HG02852 (cell line): ENCODE results near the gene ATP5MG.
"Not testable (repeated sequence)": the region's sequence is repeated elsewhere in the genome, so short reads cannot be mapped to it uniquely, and the experiment has no call there.

Source experiments
- ATAC-seq: cut with Tn5 transposase; IDR thresholded peaks from one replicate; pipeline ENCODE4 v1.9.1; 2021; ENCODE audit warnings: mild to moderate bottlenecking, moderate library complexity; ENCODE audit not compliant: unreplicated experiment

The ATP5MG gene, protein sequence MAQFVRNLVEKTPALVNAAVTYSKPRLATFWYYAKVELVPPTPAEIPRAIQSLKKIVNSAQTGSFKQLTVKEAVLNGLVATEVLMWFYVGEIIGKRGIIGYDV

DNA sequence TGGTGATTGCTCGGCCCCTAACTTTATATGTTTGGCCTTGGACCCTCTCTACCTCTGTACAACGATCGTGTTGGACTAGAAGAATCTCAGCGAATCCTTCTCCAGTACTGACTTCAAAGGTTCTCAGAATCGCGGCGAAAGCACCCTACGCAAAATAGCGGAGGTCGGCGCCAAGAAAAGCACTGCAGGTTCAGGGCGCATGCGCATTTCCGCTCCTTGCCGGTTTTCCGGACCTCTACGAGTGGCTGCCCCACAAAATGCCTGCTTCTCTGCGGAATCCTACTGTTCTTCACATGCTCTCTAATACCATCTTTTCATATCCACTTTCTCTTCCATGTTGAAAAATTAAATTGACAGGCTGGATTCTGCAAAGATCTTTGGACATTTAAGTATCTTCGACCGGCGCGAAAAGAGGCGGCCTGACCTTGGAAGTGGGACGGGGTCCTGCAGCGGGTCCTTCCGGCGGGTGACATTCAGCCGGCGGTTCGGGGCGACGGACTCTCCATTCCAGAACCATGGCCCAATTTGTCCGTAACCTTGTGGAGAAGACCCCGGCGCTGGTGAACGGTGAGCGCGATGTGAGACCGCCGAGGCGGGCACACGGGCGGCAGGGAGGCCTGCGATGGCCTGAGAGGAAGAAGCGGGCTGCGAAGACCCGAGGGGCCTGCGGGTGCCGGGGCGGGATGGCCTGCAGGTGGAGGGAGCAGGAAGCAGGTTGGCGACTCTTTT lies at the start of gene ATP5MG:
Gene ATP5MG (plus strand): TSS at position 456 of the 729 bp plus-strand sequence. CDS start 60 bp downstream, at position 516.
- ATAC-seq = peak; percentile 55

DNA sequence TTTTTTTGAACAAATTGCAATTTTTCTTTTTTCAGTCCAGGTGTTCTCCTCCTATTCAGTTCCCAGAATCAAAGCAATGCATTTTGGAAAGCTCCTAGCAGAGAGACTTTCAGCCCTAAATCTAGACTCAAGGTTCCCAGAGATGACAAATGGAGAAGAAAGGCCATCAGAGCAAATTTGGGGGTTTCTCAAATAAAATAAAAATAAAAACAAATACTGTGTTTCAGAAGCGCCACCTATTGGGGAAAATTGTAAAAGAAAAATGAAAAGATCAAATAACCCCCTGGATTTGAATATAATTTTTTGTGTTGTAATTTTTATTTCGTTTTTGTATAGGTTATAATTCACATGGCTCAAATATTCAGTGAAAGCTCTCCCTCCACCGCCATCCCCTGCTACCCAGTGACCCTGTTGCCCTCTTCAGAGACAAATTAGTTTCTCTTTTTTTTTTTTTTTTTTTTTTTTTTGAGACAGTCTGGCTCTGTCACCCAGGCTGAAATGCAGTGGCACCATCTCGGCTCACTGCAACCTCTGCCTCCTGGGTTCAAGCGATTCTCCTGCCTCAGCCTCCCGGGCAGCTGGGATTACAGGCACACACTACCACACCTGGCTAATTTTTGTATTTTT lies 48.2 kb upstream of the ATP5MG start:
- ATAC-seq = no peak

DNA sequence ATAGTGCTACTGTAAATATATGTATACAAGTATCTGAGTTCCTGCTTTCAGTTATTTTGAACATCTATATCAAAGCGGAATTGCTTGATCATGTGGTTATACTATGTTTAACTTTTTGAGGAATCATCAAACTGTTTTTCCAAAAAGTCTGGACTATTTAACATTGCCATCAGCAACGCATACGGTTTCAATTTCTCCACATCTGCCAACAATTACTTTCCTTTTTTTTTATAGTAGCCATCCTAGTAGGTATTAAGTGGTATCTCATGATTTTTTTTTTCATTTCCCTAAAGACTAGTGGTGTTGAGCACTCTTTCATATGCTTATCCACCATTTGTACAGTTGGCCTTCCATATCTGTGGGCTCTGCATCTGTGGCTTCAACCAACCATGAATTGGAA lies 43.3 kb upstream of the ATP5MG start:
- ATAC-seq = no peak

DNA sequence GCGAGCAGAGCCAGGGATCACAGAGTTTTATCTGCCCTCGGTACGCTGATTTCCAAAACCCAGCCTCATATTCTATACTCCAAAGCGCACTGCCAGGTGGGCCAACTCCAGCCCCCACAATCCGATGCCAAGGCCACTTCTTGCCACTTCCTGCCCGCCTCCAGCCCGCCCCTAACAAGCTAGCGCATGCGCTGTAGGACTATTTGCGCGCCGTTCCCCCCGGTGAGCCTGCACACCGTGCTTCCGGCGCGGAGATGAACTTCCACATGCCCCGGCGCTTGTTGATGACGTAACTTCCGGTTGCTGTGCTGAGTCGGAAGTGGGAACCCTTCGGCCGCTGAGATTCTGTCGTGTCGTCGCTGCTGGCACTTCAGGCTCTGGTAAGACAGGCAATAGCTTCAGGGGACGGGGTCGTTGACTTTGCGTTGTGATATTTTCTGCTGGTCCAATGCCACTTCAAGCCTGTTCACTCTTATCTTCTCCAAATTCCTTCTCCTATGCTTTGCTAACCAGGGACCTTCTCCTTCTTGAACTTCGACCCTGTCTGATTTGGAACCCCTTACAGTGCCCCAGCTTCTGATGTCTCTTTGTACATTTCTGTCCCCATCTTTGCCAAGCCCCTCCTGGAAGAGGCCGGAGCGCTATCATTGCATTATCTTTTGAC lies 42.0 kb upstream of the ATP5MG start, which contains the start of gene UBE4A:
Gene UBE4A (plus strand): TSS at position 306 of the 664 bp plus-strand sequence. CDS start 5,481 bp downstream, outside the sequence.
- peak; percentile 96 for ATAC-seq

DNA sequence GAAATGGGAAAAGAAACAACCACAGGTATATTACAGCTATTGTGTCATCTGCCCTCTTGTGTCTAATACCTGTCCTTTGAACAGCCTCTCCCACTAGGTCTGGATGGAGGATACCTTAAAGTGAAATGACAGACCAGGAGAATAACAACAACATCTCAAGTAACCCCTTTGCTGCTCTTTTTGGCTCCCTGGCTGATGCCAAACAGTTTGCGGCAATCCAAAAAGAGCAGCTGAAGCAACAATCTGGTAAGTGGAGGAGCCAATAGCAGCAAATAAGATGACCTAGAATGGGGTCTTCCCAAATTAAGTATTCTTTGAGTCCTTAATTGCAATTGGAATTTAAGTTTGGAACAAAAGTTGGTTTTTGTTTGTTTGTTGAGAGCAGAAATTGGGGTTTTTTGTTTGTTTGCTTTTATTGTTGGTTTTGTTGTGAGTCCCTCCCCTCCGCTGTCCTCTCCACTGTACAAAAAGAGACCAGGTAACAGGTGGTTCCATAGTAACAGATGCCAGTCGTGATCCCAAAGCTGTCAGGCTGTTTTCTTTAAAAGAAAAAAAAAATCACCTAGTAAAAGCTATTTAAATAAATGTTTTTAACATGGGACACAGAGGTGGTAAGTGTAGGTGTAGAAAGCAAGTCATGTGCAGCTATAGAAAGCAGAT lies 36.3 kb upstream of the ATP5MG start:
- no peak for ATAC-seq

GRCh38 chr11:118366287-118366686 lies 35.1 kb upstream of the ATP5MG start:
- ATAC-seq = no peak

DNA sequence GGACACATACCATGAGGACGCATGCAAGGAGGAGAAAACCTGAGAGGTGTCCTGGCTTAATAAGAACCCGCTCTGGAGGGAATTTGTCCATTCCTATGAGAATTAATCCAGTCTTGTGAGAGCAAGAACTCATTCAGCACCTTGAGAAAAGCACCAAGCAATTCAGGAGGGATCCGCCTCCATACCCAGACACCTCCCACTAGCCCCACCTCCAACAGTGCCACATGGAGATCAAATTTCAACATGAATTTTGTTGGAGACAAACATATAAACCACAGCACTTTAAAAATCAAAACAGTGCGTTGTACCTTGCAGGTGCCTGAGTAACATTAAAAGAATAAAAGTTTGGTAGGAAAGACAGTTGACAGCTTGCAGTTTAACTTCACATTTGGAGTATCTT lies 30.6 kb upstream of the ATP5MG start:
- no peak for ATAC-seq

GRCh38 chr11:118373263-118373662 lies 28.1 kb upstream of the ATP5MG start:
- no peak for ATAC-seq

- no peak for ATAC-seq
These were observed 27.5 kb upstream of the ATP5MG start for GRCh38 chr11:118373871-118374270.

DNA sequence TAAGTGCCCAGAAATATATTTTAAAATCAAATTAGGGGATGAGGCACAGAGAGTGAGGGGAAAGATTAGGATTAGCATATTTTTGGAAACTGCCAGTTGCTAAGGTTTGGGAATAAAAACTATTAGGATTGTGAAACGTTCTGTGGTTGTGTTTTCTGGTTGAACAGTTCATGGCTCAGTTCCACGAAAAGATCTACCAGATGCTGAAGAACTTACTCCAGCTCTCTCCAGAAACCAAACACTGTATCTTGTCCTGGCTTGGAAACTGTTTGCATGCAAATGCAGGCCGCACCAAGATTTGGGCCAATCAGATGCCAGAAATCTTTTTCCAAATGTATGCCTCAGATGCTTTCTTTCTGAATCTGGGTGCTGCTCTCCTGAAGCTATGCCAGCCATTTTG lies 26.7 kb upstream of the ATP5MG start:
- no peak for ATAC-seq

- ATAC-seq = no peak
These were observed 25.4 kb upstream of the ATP5MG start for GRCh38 chr11:118375978-118376377.

- no peak for ATAC-seq
These were observed 21.9 kb upstream of the ATP5MG start for GRCh38 chr11:118379497-118379896.

DNA sequence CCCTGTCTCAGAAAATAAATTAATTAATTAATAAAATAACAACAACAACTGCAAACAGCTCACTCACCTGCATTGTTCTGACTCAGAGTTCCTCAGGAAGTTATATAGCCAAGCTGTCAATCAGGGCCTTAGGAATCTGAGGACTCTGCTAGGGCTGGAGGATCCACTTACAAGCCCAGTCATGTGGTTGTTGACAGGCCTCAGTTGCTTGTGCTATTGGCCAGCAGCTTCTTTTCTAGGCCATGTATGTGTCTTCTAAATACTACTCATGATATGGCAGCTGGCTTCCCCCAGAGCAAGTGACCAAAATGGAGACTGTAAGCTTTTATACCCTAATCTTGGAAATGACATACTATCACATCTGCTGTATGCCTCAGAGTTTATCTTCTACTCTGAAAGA lies 20.8 kb upstream of the ATP5MG start:
- no peak for ATAC-seq

GRCh38 chr11:118382954-118383353 lies 18.5 kb upstream of the ATP5MG start:
- ATAC-seq = no peak

GRCh38 chr11:118383657-118384056 lies 17.7 kb upstream of the ATP5MG start:
- no peak for ATAC-seq

DNA sequence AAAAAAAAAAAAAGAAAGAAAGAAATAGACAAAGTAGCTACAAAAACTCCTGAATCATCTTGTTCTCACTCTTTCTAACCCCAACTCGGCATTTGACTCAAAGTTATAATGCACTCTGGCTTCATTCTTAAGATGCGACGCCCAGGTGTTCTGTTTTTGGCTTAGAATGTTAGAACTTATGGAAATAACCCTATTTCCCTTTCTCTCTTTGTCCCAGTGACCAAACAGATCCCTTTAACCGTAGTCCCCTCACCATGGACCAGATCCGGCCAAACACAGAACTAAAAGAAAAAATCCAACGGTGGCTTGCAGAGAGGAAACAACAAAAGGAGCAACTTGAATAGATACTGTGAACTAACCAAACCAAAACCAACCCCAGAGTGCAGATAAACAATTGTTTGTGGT lies 5.3 kb upstream of the ATP5MG start:
- ATAC-seq = no peak

- ATAC-seq = no peak
These were observed 4.0 kb upstream of the ATP5MG start for GRCh38 chr11:118397448-118397847.

DNA sequence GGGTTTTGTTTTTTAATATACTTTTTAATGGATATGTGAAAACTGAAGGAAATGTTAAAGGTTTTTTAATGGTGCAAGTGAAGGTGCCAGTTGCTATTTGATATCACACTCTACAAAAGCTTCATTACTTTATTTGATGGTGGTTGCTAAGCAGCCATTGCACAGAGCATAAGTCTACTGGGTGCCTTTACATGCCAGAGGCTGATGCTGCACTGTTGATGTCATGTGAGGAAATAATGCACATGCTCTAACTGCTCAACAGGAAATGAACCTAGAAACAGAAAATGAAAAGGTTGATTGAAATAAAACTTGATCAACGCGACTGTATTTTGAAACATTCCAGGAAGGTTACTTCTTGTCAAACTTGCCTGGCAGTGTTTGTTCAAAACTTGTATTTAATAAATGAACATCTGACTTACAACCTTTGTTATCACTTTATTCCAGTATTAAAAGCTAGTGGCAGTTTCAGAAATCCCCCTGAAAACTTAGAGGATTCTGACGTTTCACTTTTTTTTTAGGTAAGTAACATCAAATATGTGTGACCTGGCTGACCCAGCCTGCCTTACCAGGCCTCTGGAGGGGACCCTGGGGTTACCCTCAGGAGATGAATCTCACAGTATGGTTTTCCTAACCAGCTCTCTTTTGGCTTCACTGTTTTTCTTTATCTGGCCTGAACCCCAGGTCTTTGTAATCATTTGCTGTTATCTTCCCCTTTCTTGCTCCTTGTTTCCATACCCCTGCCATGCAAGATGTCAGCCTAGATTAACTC lies 2.4 kb upstream of the ATP5MG start:
- ATAC-seq = no peak

- no peak for ATAC-seq
These were observed 629 bp downstream of the ATP5MG start for GRCh38 chr11:118401880-118402590.

DNA sequence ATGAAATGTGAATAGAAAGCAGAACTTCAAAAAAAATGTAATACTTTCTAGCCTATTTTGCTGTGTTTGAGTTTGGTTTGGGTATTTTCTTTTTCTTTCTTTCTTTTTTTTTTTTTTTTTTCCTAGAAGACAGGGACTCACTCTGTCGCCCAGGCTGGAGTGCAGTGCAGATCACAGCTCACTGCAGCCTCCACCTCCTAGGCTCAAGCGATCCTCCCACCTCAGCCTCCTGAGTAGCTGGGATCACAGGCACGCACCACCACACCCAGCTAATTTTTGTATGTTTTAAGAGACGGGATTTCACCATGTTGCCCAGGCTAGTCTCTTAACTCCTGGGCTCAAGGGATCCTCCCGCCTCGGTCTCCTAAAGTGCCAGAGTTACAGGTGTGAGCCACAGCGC lies 1.2 kb downstream of the ATP5MG start:
- not testable (repeated sequence) for ATAC-seq
